CD4-positive, alpha-beta memory T cell (primary cell): ENCODE data around the gene COL4A5. TPM values are rescaled to one million over a fixed set of nuclear protein-coding genes. Genes with fewer than 3 reads are reported as not detected.

Experiments used
- CTCF ChIA-PET: fragments of 350-600 bp; sonication (Branson Sonifier 250); formaldehyde crosslinking; loops from one replicate; lab custom pipeline; 2021; ENCODE audit warnings: inconsistent platforms; ENCODE audit not compliant: partially characterized antibody; lab: Charles Lee
- POLR2A ChIA-PET: fragments of 350-600 bp; sonication (Branson Sonifier 250); formaldehyde crosslinking; loops from one replicate; lab custom pipeline; 2021; ENCODE audit not compliant: partially characterized antibody; lab: Charles Lee
- DNase-seq, 5 donors: peaks; one replicate each; pipeline versions ENCODE4 v3.0.0 to v3.0.0-alpha.2; 2020 to 2022; ENCODE audit warnings: mixed read lengths in 1 of 5
- H3K27ac ChIP-seq: one replicate; pipeline ENCODE4 v1.7.0; 2013; ENCODE audit warnings: low read depth, low read length
- H3K27me3 ChIP-seq: 2 replicates; pipeline ENCODE4 v1.7.0; 2013; ENCODE audit warnings: mild to moderate bottlenecking, low read length, moderate library complexity; ENCODE audit not compliant: insufficient read depth
- H3K36me3 ChIP-seq: 2 replicates; pipeline ENCODE4 v1.7.0; 2013; ENCODE audit warnings: mild to moderate bottlenecking, low read length, moderate library complexity; ENCODE audit not compliant: insufficient read depth
- H3K4me1 ChIP-seq: 2 replicates; pipeline ENCODE4 v1.7.0; 2013; ENCODE audit warnings: mild to moderate bottlenecking, low read length, moderate library complexity; ENCODE audit not compliant: insufficient read depth
- H3K4me3 ChIP-seq, 2 donors: one replicate each; pipeline ENCODE4 v1.7.0; 2013; ENCODE audit warnings: low read length in 2 of 2, mild to moderate bottlenecking in 1 of 2
- H3K9me3 ChIP-seq, 2 donors: one replicate each; pipeline ENCODE4 v1.7.0; 2013; ENCODE audit warnings: low read length in 2 of 2, control low read depth in 1 of 2; ENCODE audit not compliant: control insufficient read depth in 1 of 2
- H3K27ac Mint-ChIP-seq, 7 donors: one replicate each; pipeline ENCODE4 v1.8.0; 2020 to 2021; ENCODE audit warnings: mixed read lengths in 7 of 7, mild to moderate bottlenecking in 6 of 7, inconsistent platforms in 3 of 7, moderate library complexity in 3 of 7
- H3K27me3 Mint-ChIP-seq, 2 donors: one replicate each; pipeline ENCODE4 v1.8.0; 2020 to 2021; ENCODE audit warnings: mixed read lengths in 2 of 2
- H3K36me3 Mint-ChIP-seq, 2 donors: one replicate each; pipeline ENCODE4 v1.8.0; 2020 to 2021; ENCODE audit warnings: mixed read lengths in 2 of 2, inconsistent platforms in 1 of 2, mild to moderate bottlenecking in 1 of 2
- H3K4me1 Mint-ChIP-seq, 4 donors: one replicate each; pipeline ENCODE4 v1.8.0; 2020 to 2021; ENCODE audit warnings: mixed read lengths in 4 of 4, mild to moderate bottlenecking in 1 of 4
- H3K4me3 Mint-ChIP-seq, 8 donors: one replicate each; pipeline ENCODE4 v1.8.0; 2020 to 2021; ENCODE audit warnings: mixed read lengths in 8 of 8, mild to moderate bottlenecking in 7 of 8, moderate library complexity in 6 of 8, inconsistent platforms in 3 of 8
- H3K9me3 Mint-ChIP-seq, 8 donors: one replicate each; pipeline ENCODE4 v1.8.0; 2020 to 2021; ENCODE audit warnings: mixed read lengths in 8 of 8, mild to moderate bottlenecking in 5 of 8, inconsistent platforms in 3 of 8, moderate library complexity in 1 of 8
- intact Hi-C: fragments of 100-400 bp; cut with micrococcal nuclease; formaldehyde crosslinking; loops from one replicate; pipeline ENCODE4 v1.15.1; 2023
- polyA plus RNA-seq, 2 donors: library from polyadenylated mRNA; unstranded; fragments of 300-500 nt; fragmentation: Illumina TruSeq; gene quantifications; one replicate each; pipeline ENCODE4 v1.2.3, GENCODE V29; 2021
- total RNA-seq, 2 experiments: library from RNA; stranded (reverse); gene quantifications; one replicate each; pipeline ENCODE4 v1.2.3, GENCODE V29; 2021

Gene COL4A5
- total and polyA plus RNA-seq, 4 experiments from 2014 or later: not detected

- no peak overlapping the region for H3K4me3 ChIP-seq
- Mint-ChIP-seq H3K4me1 (no peaks in the 10 kb centered on the region), H3K4me3 (no peak overlapping the region), H3K27ac (no peak overlapping the region), H3K27me3 (no peaks in the 10 kb centered on the region), H3K9me3 (peaks cover 0 to 7% (median 3%) of the 10 kb centered on the region in 8 donors), H3K36me3 (no peaks in the 10 kb centered on the region)
- H3K4me1 ChIP-seq: no peaks in the 10 kb centered on the region
- DNase-seq: no peak
- ChIA-PET CTCF (no interaction called here), POLR2A (no interaction called here)
- no peaks in the 10 kb centered on the region for H3K27me3 ChIP-seq
- no peaks in the 10 kb centered on the region for H3K36me3 ChIP-seq
- H3K27ac ChIP-seq: no peak overlapping the region
- intact Hi-C loops: no loop called here
- no peaks in the 10 kb centered on the region for H3K9me3 ChIP-seq
These were observed 72.1 kb downstream of the COL4A5 start for GRCh38 chrX:108511721-108512120.

GRCh38 chrX:108516184-108516583 lies 76.5 kb downstream of the COL4A5 start:
- Histone ChIP-seq H3K27ac (no peak overlapping the region), H3K4me1 (no peaks in the 10 kb centered on the region), H3K4me3 (no peak overlapping the region), H3K27me3 (no peaks in the 10 kb centered on the region), H3K36me3 (no peaks in the 10 kb centered on the region), H3K9me3 (no peaks in the 10 kb centered on the region)
- Mint-ChIP-seq H3K27me3 (no peaks in the 10 kb centered on the region), H3K27ac (no peak overlapping the region), H3K36me3 (no peaks in the 10 kb centered on the region), H3K4me3 (no peak overlapping the region), H3K9me3 (peaks cover 0 to 7% (median 0%) of the 10 kb centered on the region in 8 donors), H3K4me1 (no peaks in the 10 kb centered on the region)
- CTCF ChIA-PET: no interaction called here
- POLR2A ChIA-PET: no interaction called here
- intact Hi-C loops: no loop called here
- DNase-seq: no peak

GRCh38 chrX:108527724-108528123 lies 88.1 kb downstream of the COL4A5 start:
- Histone ChIP-seq H3K4me3 (no peak overlapping the region), H3K4me1 (no peaks in the 10 kb centered on the region), H3K9me3 (no peaks in the 10 kb centered on the region), H3K27me3 (no peaks in the 10 kb centered on the region), H3K27ac (no peak overlapping the region), H3K36me3 (no peaks in the 10 kb centered on the region)
- ChIA-PET POLR2A (no interaction called here), CTCF (no interaction called here)
- Mint-ChIP-seq H3K9me3 (peaks cover 0 to 4% (median 0%) of the 10 kb centered on the region in 8 donors), H3K36me3 (no peaks in the 10 kb centered on the region), H3K27me3 (peaks cover 0 to 1% of the 10 kb centered on the region in 2 donors), H3K27ac (no peak overlapping the region), H3K4me1 (no peaks in the 10 kb centered on the region), H3K4me3 (no peak overlapping the region)
- DNase-seq: no peak
- intact Hi-C loops: no loop called here

- no peaks in the 10 kb centered on the region for H3K4me1 Mint-ChIP-seq
- no peak overlapping the region for H3K4me3 Mint-ChIP-seq
- no peaks in the 10 kb centered on the region for H3K27me3 Mint-ChIP-seq
- H3K36me3 Mint-ChIP-seq: no peaks in the 10 kb centered on the region
- no peaks in the 10 kb centered on the region for H3K27me3 ChIP-seq
- H3K27ac ChIP-seq: no peak overlapping the region
- no peak overlapping the region for H3K27ac Mint-ChIP-seq
- CTCF ChIA-PET: no interaction called here
- H3K9me3 Mint-ChIP-seq: peaks cover 0 to 2% (median 0%) of the 10 kb centered on the region in 8 donors
- no peaks in the 10 kb centered on the region for H3K36me3 ChIP-seq
- H3K9me3 ChIP-seq: no peaks in the 10 kb centered on the region
- H3K4me1 ChIP-seq: no peaks in the 10 kb centered on the region
- DNase-seq: no peak
- POLR2A ChIA-PET: no interaction called here
- intact Hi-C loops: no loop called here
- no peak overlapping the region for H3K4me3 ChIP-seq
These were observed 97.4 kb downstream of the COL4A5 start for GRCh38 chrX:108537005-108537404.

- Histone ChIP-seq H3K27me3 (no peaks in the 10 kb centered on the region), H3K4me3 (no peak overlapping the region), H3K4me1 (no peaks in the 10 kb centered on the region), H3K9me3 (no peaks in the 10 kb centered on the region), H3K36me3 (no peaks in the 10 kb centered on the region), H3K27ac (no peak overlapping the region)
- POLR2A ChIA-PET: no interaction called here
- H3K4me3 Mint-ChIP-seq: no peak overlapping the region
- intact Hi-C loops: no loop called here
- no peak overlapping the region for H3K27ac Mint-ChIP-seq
- no peak for DNase-seq
- no peaks in the 10 kb centered on the region for H3K4me1 Mint-ChIP-seq
- peaks cover 0 to 5% (median 3%) of the 10 kb centered on the region in 8 donors for H3K9me3 Mint-ChIP-seq
- no peaks in the 10 kb centered on the region for H3K36me3 Mint-ChIP-seq
- H3K27me3 Mint-ChIP-seq: no peaks in the 10 kb centered on the region
- CTCF ChIA-PET: no interaction called here
These were observed 101.6 kb downstream of the COL4A5 start for GRCh38 chrX:108541286-108541685.

- Histone ChIP-seq H3K27me3 (no peaks in the 10 kb centered on the region), H3K9me3 (no peaks in the 10 kb centered on the region), H3K27ac (no peak overlapping the region), H3K4me1 (no peaks in the 10 kb centered on the region), H3K4me3 (no peak overlapping the region), H3K36me3 (no peaks in the 10 kb centered on the region)
- ChIA-PET POLR2A (no interaction called here), CTCF (no interaction called here)
- Mint-ChIP-seq H3K4me1 (no peaks in the 10 kb centered on the region), H3K4me3 (no peak overlapping the region), H3K27me3 (no peaks in the 10 kb centered on the region), H3K36me3 (no peaks in the 10 kb centered on the region), H3K9me3 (no peaks in the 10 kb centered on the region), H3K27ac (no peak overlapping the region)
- intact Hi-C loops: no loop called here
- no peak for DNase-seq
These were observed 117.9 kb downstream of the COL4A5 start for GRCh38 chrX:108557580-108557979.

- no peaks in the 10 kb centered on the region for H3K36me3 Mint-ChIP-seq
- no peak overlapping the region for H3K27ac Mint-ChIP-seq
- POLR2A ChIA-PET: no interaction called here
- CTCF ChIA-PET: no interaction called here
- Histone ChIP-seq H3K4me1 (no peaks in the 10 kb centered on the region), H3K4me3 (no peak overlapping the region), H3K9me3 (no peaks in the 10 kb centered on the region), H3K36me3 (no peaks in the 10 kb centered on the region), H3K27me3 (no peaks in the 10 kb centered on the region), H3K27ac (no peak overlapping the region)
- H3K27me3 Mint-ChIP-seq: no peaks in the 10 kb centered on the region
- intact Hi-C loops: no loop called here
- H3K9me3 Mint-ChIP-seq: no peaks in the 10 kb centered on the region
- no peak for DNase-seq
- H3K4me1 Mint-ChIP-seq: no peaks in the 10 kb centered on the region
- H3K4me3 Mint-ChIP-seq: no peak overlapping the region
These were observed 118.6 kb downstream of the COL4A5 start for GRCh38 chrX:108558217-108558616.

GRCh38 chrX:108573136-108573535 lies 133.5 kb downstream of the COL4A5 start:
- no peak overlapping the region for H3K4me3 Mint-ChIP-seq
- peaks cover 0 to 3% (median 0%) of the 10 kb centered on the region in 8 donors for H3K9me3 Mint-ChIP-seq
- intact Hi-C loops: no loop called here
- H3K27me3 Mint-ChIP-seq: no peaks in the 10 kb centered on the region
- Histone ChIP-seq H3K27me3 (no peaks in the 10 kb centered on the region), H3K4me1 (no peaks in the 10 kb centered on the region), H3K36me3 (no peaks in the 10 kb centered on the region), H3K4me3 (no peak overlapping the region), H3K9me3 (no peaks in the 10 kb centered on the region), H3K27ac (no peak overlapping the region)
- no peak overlapping the region for H3K27ac Mint-ChIP-seq
- no peaks in the 10 kb centered on the region for H3K36me3 Mint-ChIP-seq
- POLR2A ChIA-PET: no interaction called here
- CTCF ChIA-PET: no interaction called here
- DNase-seq: no peak
- no peaks in the 10 kb centered on the region for H3K4me1 Mint-ChIP-seq
